NCI-H1048 (cell line): ENCODE results near the gene TRAPPC6A.

Source experiments
- DNase-seq: peaks from one replicate; lab custom pipeline; 2025; lab: John Stamatoyannopoulos, UW

TRAPPC6A gene, protein sequence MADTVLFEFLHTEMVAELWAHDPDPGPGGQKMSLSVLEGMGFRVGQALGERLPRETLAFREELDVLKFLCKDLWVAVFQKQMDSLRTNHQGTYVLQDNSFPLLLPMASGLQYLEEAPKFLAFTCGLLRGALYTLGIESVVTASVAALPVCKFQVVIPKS

DNA sequence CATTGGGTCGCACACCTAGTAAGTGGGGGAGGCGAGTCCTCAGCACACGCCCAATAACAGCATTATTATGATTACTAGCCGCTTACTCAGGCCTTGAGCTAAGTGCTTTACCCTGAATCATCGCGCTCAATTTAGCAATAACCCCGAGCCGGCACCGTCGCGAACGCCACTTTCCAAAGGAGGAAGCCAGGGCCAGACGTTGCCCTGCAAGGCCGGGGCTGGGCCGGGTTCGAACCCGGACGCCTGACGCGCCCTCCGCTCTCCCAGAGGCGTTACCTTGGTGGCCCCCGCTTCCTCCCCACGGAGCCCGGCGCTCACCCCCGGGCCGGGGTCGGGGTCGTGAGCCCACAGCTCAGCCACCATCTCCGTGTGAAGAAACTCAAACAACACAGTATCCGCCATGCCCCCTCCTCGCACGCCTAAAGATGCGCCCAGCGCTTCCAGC lies at the start of gene TRAPPC6A:
TRAPPC6A (minus strand) TSS at position 421 of the 445 bp plus-strand sequence; CDS start at position 402, 19 bp downstream.
- no peak for DNase-seq

GRCh38 chr19:45224645-45225044 lies 46.6 kb upstream of the TRAPPC6A start:
- DNase-seq: no peak

- DNase-seq: no peak
Observed at GRCh38 chr19:45223879-45224278, 45.8 kb upstream of the TRAPPC6A start.

- DNase-seq: no peak
Observed at GRCh38 chr19:45222724-45223123, 44.7 kb upstream of the TRAPPC6A start.

- no peak for DNase-seq
Observed at GRCh38 chr19:45218911-45219743, 41.1 kb upstream of the TRAPPC6A start.

- DNase-seq: no peak
Observed at GRCh38 chr19:45218426-45218825, 40.4 kb upstream of the TRAPPC6A start.

GRCh38 chr19:45217957-45218334 lies 39.9 kb upstream of the TRAPPC6A start:
- DNase-seq: no peak

DNA sequence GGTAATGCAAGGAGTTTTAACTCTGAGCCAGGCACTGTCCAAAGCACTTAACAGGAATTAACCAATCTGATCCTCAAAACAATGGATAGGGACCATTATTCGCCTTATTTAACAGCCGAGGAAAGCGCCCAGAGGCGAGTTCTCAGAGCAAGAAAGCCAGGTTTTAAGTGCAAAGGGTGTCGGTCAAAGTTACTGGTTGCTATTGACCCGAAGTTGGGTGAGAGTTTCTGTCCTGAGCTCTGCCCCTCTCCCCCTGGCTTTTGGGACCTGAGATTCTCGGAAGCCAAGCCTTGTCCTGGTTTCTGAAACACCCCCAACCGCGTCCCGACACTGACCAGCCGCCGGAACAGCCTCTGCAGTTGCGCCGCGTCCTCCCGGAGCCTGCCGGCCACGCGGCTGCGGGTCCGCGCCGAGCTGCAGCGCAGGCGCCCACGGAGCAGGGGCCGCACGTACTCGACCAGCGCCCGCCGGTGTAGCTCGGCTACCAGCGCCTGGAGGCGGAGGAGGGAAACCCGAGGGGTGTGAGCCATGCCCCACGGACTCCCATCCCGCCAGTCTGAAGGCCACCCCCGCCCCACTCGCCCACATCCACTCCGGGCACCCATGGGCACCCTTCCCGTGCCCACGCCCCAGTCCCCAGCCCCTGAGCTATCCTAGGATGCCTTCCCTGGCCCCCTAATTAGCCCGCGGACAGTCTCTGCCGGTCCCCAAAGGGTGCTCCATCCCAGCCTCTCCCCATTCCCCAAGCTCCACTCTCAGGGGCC lies 39.3 kb upstream of the TRAPPC6A start:
- DNase-seq: no peak

GRCh38 chr19:45216667-45217066 lies 38.6 kb upstream of the TRAPPC6A start:
- no peak for DNase-seq

DNA sequence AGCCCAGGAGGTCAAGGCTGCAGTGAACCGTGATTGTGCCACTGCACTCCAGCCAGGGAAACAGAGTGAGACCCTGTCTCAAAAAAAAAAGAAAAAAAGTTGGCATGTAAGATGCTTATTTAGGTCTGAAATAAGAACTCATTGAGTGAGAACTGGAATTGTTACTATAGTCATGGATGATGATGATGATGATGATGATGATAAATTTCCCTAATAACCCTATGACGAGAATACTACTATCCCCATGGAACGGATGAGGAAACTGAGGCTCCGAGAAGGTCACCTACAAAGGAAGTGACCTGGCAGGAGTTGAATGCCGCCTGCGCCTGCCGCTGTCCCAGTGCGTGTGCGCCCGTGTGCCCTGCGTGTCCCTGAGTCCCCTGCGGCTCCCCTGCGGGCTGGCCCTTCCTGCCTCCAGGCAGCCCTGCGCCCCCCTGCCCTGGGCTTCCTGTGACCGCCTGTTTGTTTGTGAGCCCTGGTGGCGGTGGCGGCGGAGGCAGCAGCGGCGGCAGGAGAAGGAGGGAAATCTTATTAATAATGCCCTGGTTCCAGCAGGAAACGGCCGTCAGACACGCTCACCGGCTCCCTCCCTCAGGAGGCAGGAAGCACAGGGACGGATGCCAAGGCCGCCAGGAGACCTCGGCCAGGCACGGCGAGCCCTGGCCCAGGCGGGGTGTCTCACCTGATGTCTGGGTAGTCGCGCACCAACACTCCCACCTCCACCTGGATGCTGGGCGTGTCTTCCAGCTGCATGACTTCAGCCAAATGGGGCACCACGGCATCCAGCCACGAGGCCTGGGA lies 37.6 kb upstream of the TRAPPC6A start:
- DNase-seq: no peak

GRCh38 chr19:45213031-45213430 lies 35.0 kb upstream of the TRAPPC6A start:
- DNase-seq: no peak

DNA sequence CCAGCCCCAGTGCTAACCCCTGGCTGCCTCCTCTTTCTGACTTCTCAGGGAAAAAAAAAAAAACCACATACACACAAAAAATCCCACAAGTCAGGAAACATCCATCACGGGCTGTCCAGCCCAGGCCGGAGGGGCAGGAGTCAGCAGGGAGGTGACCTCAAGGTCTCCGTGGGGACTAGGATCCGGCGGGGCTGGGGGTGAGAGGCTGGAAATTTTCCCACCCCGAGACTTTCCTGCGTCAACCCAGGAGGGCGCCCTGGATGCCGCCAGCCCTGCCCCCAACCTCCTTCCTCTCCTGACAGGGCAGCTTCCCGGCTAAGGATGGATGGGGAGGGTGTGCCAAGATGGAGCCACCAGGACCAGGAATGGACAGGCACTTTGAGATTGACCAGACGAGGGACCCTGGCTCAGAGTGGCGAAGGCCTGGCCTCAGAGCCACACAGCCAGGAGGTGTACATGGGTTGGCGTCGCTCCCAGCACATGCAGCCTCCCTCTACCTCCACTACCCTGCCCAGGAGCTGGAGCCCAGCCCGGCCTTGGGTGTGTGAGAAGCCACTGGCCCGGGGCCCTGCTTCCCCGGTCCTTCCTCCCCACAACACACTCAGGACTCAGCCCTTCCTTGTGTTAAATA lies 33.8 kb upstream of the TRAPPC6A start:
- DNase-seq: no peak

- no peak for DNase-seq
Observed at GRCh38 chr19:45206328-45206727, 28.3 kb upstream of the TRAPPC6A start.

- DNase-seq: no peak
Observed at GRCh38 chr19:45205810-45206209, 27.8 kb upstream of the TRAPPC6A start.

DNA sequence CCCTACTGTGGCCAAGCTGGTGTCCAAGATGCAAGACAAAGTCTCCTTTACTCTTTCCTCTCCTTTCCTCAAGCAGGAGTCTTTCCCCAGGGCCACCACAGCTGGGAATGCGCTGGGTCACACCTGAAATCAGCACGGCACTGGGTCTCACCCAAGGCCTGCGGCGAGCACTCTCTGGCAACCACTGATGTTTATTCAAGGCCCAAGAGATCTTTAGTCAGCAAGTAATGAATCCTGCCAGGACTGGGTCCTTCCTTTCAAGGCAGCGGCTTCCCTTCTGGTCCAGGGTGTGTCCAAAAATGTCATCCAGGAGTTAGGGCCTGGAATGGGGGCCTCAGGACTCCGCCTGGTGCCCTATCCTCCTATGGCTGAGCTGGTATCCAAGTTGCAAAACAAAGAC lies 24.6 kb upstream of the TRAPPC6A start:
- DNase-seq: no peak

GRCh38 chr19:45200568-45200967 lies 22.5 kb upstream of the TRAPPC6A start:
- DNase-seq: no peak

GRCh38 chr19:45195764-45196163 lies 17.7 kb upstream of the TRAPPC6A start:
- no peak for DNase-seq

DNA sequence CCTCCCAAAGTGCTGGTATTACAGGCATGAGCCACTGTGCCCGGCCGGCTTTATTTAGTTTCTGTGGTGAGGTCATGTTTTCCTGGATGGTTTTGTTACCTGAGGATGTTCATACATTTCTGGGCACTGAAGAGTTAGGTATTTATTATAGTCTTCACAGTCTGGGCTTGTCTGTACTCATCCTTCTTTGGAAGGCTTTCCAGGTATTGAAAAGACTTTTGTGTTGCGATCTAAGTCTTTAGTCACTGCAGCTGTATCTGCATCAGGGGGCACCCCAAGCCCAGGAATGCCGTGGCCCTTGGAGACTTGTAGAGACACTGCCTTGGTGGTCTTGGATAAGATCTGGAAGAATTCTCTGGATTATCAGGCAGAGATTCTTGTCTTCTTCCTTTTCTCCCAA lies 13.3 kb upstream of the TRAPPC6A start:
- DNase-seq: no peak

DNA sequence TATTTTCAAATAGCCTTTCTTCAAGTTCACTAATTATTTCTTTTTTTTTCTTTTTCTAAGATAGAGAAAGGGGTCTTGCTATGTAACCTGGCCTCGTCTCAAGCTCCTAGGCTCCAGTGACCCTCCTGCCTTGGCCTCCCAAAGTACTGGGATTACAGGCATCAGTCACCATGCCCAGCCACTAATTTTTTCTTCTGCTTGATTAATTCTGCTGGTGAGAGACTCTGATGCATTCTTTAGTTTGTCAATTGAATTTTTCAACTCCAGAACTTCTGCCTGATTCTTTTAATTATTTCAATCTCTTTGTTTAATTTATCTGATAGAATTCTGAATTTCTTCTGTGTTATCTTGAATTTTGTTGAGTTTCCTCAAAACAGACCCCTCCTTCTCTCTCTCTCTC lies 11.9 kb upstream of the TRAPPC6A start:
- no peak for DNase-seq

- peak; percentile 33 for DNase-seq
Observed at GRCh38 chr19:45187421-45188100, 9.5 kb upstream of the TRAPPC6A start.
